Upper lobe of right lung (tissue), 1 donor: ENCODE data around the gene FBRSL1. TPM values are rescaled to one million over a fixed set of nuclear protein-coding genes. Genes with fewer than 3 reads are reported as not detected.

Source experiments
- ATAC-seq: fragments of 200-7000 bp; cut with Tn5 transposase; one replicate; pipeline ENCODE4 v1.9.1; 2020; ENCODE audit warnings: mild to moderate bottlenecking, moderate library complexity
- DNase-seq: peaks from one replicate; pipeline ENCODE4 v3.0.0-alpha.2; 2020
- H3K27ac ChIP-seq: fragments of 200-600 bp; one replicate; pipeline ENCODE4 v1.8.0; 2022
- H3K27me3 ChIP-seq: fragments of 200-600 bp; one replicate; pipeline ENCODE4 v1.8.0; 2022; ENCODE audit warnings: mild to moderate bottlenecking
- H3K36me3 ChIP-seq: fragments of 200-600 bp; one replicate; pipeline ENCODE4 v1.8.0; 2022
- H3K4me1 ChIP-seq: fragments of 200-600 bp; one replicate; pipeline ENCODE4 v1.8.0; 2022
- H3K4me3 ChIP-seq: fragments of 200-600 bp; one replicate; pipeline ENCODE4 v1.8.0; 2022; ENCODE audit warnings: mild to moderate bottlenecking
- H3K9me3 ChIP-seq: fragments of 200-600 bp; one replicate; pipeline ENCODE4 v1.8.0; 2022
- CTCF ChIP-seq: fragments of 200-600 bp; IDR thresholded peaks from one replicate; pipeline ENCODE4 v1.8.0; 2022; ENCODE audit warnings: antibody characterized with exemption
- intact Hi-C: fragments of 100-400 bp; cut with DNase I; formaldehyde crosslinking; loops from one replicate; pipeline ENCODE4 v1.11.0; 2022
- total RNA-seq: library from RNA; stranded (reverse); fragmentation: NEBNext Ultra II Directional; extraction: Animal tissue kit (Norgen Biotek cat#: 25700); gene quantifications from one replicate; pipeline ENCODE4 v1.2.1, GENCODE V29; 2021
- donor health status: DM: no; HTN: yes; CAD: no; lungs with severe emphysema.

FBRSL1 gene
- total RNA-seq, 1 donor from 2014 or later: 49.5 TPM

- TF ChIP-seq CTCF: no peak
- H3K27ac ChIP-seq: no peak overlapping the region
- peaks cover 9% of the 10 kb centered on the region for H3K4me1 ChIP-seq
- intact Hi-C loops: no loop called here
- DNase-seq (no peak), ATAC-seq (peak; percentile 34)
- no peaks in the 10 kb centered on the region for H3K9me3 ChIP-seq
- H3K4me3 ChIP-seq: peak overlapping the region; percentile 60
- no peaks in the 10 kb centered on the region for H3K36me3 ChIP-seq
- no peaks in the 10 kb centered on the region for H3K27me3 ChIP-seq
Measured at GRCh38 chr12:132560364-132560613, 70.3 kb downstream of the FBRSL1 start.

GRCh38 chr12:132560614-132561426 lies 70.9 kb downstream of the FBRSL1 start:
- intact Hi-C loops: no loop called here
- peak; percentile 81 for DNase-seq
- H3K36me3 ChIP-seq: no peaks in the 10 kb centered on the region
- H3K27me3 ChIP-seq: no peaks in the 10 kb centered on the region
- H3K4me1 ChIP-seq: peaks cover 9% of the 10 kb centered on the region
- H3K27ac ChIP-seq: no peak overlapping the region
- peak; percentile 54 for ATAC-seq
- peak overlapping the region; percentile 60 for H3K4me3 ChIP-seq
- H3K9me3 ChIP-seq: no peaks in the 10 kb centered on the region
- peak; percentile 70 for TF ChIP-seq CTCF

Other genes with a start within 250 kb of the FBRSL1 start
- gene GALNT9, start 160.6 kb upstream of the FBRSL1 start, total RNA-seq: 1.6 TPM
- 1.8 TPM for gene LRCOL1, start 120.4 kb downstream of the FBRSL1 start, total RNA-seq
- gene P2RX2, start 128.6 kb downstream of the FBRSL1 start, total RNA-seq: 0.55 TPM
- 23.5 TPM for gene POLE, start 197.2 kb downstream of the FBRSL1 start, total RNA-seq
- 21.2 TPM for gene PXMP2, start 197.4 kb downstream of the FBRSL1 start, total RNA-seq
- 25.4 TPM for gene PGAM5, start 220.7 kb downstream of the FBRSL1 start, total RNA-seq